ENCODE results near the gene ETS1.

GRCh38 chr11:128618603-128619002, 31.2 kb upstream of the ETS1 start:
- no peak for TF ChIP-seq POLR2A (IDR thresholded peaks at IDR 0.05)
- TF ChIP-seq, protein P1, sequence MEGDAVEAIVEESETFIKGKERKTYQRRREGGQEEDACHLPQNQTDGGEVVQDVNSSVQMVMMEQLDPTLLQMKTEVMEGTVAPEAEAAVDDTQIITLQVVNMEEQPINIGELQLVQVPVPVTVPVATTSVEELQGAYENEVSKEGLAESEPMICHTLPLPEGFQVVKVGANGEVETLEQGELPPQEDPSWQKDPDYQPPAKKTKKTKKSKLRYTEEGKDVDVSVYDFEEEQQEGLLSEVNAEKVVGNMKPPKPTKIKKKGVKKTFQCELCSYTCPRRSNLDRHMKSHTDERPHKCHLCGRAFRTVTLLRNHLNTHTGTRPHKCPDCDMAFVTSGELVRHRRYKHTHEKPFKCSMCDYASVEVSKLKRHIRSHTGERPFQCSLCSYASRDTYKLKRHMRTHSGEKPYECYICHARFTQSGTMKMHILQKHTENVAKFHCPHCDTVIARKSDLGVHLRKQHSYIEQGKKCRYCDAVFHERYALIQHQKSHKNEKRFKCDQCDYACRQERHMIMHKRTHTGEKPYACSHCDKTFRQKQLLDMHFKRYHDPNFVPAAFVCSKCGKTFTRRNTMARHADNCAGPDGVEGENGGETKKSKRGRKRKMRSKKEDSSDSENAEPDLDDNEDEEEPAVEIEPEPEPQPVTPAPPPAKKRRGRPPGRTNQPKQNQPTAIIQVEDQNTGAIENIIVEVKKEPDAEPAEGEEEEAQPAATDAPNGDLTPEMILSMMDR (IDR thresholded peaks at IDR 0.05), result no peak
